Measurements from ENCODE around the gene FEZ2.

DNA sequence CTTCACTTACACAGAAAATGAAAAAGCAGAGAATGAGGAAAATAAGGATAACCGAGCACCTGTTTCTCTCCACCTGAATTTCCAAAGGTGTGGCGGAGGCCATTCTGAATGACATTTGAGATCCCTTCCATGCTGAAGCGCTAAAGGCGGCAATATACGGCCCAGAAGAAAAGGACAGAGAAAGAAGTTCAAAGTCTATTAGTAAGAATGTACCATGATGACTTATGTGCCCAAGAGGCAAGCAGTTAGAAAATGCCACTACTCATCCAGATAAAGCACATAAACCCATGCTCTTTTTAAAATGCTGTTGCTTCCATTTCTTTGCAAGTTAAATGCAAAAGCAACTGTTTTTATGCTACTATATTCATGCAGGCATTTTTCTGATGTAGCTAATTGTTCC, 37.2 kb downstream of the FEZ2 start:
- TF ChIP-seq CTCF (conservative IDR thresholded peaks at IDR 0.05; ENCODE audit: low read depth, low read length) (no peak), EZH2 (IDR thresholded peaks at IDR 0.05; ENCODE audit: borderline replicate concordance, low read depth, low read length, poor library complexity, severe bottlenecking) (no peak)

Data from A673 (cell line).